AG04450 (cell line): Measurements from ENCODE around the gene ARL3. TPM values are rescaled to one million over a fixed set of nuclear protein-coding genes. Genes with fewer than 3 reads are reported as not detected.

ENCODE experiments used
- CTCF ChIA-PET: fragments of 300-600, 350-600 bp; formaldehyde crosslinking; extraction: SDS; loops from one replicate; lab custom pipeline; 2022; ENCODE audit warnings: antibody characterized with exemption, inconsistent platforms; lab: Charles Lee
- POLR2A ChIA-PET: fragments of 350-600 bp; formaldehyde crosslinking; extraction: SDS; loops from one replicate; lab custom pipeline; 2021; ENCODE audit warnings: antibody characterized with exemption, inconsistent platforms; lab: Yijun Ruan, JAX
- DNase-seq: peaks from one replicate; pipeline ENCODE4 v3.0.0-alpha.2; 2011; ENCODE audit warnings: low read depth, low spot score
- H3K27ac ChIP-seq: one replicate; pipeline ENCODE4 v1.5.1; 2012; ENCODE audit warnings: low read depth, low read length, control low read depth
- H3K27me3 ChIP-seq: one replicate; pipeline ENCODE4 v1.6.0; 2012; ENCODE audit warnings: low read length; ENCODE audit not compliant: control insufficient read depth, insufficient read depth
- H3K4me3 ChIP-seq: 2 replicates; pipeline ENCODE4 v1.5.1; 2011; ENCODE audit warnings: mild to moderate bottlenecking, low read depth, low read length, control low read depth
- H3K9me3 ChIP-seq: 2 replicates; pipeline ENCODE4 v1.5.1; 2012; ENCODE audit warnings: low read length; ENCODE audit not compliant: control insufficient read depth, insufficient read depth
- polyA plus RNA-seq: library from polyadenylated mRNA; depleted of rRNA; stranded (reverse); fragments of >200 nt; gene quantifications from 2 replicates; pipeline ENCODE4 v1.2.3, GENCODE V29; 2011
- TF ChIP-seq, protein P1 (sequence below): IDR thresholded peaks from 2 replicates; pipeline ENCODE4 v1.5.1; 2011; ENCODE audit warnings: low read depth, low read length, control low read depth, inconsistent platforms

Gene ARL3
- polyA plus RNA-seq, 1 experiment, result 19.2 TPM

GRCh38 chr10:102647443-102648268 lies 66.5 kb downstream of the ARL3 start:
- H3K9me3 ChIP-seq, result no peaks in the 10 kb centered on the region; the same call in 1 of the 2 replicates
- TF ChIP-seq, protein P1, sequence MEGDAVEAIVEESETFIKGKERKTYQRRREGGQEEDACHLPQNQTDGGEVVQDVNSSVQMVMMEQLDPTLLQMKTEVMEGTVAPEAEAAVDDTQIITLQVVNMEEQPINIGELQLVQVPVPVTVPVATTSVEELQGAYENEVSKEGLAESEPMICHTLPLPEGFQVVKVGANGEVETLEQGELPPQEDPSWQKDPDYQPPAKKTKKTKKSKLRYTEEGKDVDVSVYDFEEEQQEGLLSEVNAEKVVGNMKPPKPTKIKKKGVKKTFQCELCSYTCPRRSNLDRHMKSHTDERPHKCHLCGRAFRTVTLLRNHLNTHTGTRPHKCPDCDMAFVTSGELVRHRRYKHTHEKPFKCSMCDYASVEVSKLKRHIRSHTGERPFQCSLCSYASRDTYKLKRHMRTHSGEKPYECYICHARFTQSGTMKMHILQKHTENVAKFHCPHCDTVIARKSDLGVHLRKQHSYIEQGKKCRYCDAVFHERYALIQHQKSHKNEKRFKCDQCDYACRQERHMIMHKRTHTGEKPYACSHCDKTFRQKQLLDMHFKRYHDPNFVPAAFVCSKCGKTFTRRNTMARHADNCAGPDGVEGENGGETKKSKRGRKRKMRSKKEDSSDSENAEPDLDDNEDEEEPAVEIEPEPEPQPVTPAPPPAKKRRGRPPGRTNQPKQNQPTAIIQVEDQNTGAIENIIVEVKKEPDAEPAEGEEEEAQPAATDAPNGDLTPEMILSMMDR, result no peak
- no peak for DNase-seq
- CTCF ChIA-PET, result no interaction called here
- peak overlapping the region; percentile 52 for H3K27ac ChIP-seq
- POLR2A ChIA-PET, result interaction anchor here (1.4 to 2.5 kb wide), 2 partner anchors 30 to 43 kb away, joined by 5 to 10 read pairs; no protein-coding TSS in a partner anchor
- peak overlapping the region; percentile 74 for H3K4me3 ChIP-seq
- H3K27me3 ChIP-seq, result no peaks in the 10 kb centered on the region

DNA sequence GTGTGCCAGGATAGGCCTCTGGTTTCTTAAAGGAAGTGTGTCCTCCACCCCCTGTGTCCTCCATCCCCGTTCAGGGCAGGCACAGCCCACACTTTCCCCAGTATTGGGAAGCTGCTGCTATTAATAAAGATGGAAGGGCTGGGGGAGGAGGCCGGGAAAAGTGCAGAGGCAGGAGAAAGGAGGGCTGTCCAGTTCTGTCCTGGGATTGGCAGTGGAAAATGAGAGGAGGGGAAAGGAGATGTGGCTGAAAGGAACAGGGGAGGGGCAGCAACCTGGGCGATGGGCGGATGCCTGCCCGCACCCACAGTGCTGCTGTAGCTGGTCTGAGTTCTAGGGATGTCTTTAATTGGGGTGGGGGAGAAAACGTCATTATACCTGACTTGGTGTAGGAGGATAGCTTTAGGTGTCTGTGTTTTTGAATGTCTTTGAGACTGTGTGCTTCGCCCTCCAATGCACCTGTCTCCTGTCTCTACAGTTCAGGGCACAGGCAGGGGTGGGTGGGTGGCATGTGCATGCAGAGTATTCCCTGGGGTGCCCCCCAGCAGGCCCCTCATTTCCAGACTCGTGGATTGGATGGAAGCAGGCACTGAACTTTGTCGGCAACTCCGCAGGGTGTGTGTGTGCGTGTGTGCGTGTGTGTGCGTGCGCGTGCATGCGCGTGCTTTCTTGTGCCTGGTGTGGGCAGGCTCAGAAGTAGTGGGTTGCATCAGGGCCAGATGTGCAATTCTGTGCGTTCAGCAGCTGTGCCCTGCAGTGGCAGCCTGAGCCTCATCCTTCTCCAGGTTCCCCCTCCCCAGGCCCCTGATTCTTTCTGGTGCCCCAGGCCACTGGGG lies 67.4 kb downstream of the ARL3 start:
- Histone ChIP-seq H3K27ac (peak overlapping the region; percentile 97), H3K9me3 (no peaks in the 10 kb centered on the region; the same call in 1 of the 2 replicates), H3K27me3 (no peaks in the 10 kb centered on the region), H3K4me3 (peak overlapping the region; percentile 74)
- ChIA-PET CTCF (interaction anchor here (0.7 kb wide), 1 partner anchor 33 kb away, joined by 4 read pairs; no protein-coding TSS in a partner anchor), POLR2A (interaction anchor here (0.5 to 3.1 kb wide), 14 partner anchors 10 to 142 kb away, joined by 3 to 44 read pairs (median 5); partner anchors contain the start of gene SUFU)
- TF ChIP-seq, protein P1, result no peak
- no peak for DNase-seq

DNA sequence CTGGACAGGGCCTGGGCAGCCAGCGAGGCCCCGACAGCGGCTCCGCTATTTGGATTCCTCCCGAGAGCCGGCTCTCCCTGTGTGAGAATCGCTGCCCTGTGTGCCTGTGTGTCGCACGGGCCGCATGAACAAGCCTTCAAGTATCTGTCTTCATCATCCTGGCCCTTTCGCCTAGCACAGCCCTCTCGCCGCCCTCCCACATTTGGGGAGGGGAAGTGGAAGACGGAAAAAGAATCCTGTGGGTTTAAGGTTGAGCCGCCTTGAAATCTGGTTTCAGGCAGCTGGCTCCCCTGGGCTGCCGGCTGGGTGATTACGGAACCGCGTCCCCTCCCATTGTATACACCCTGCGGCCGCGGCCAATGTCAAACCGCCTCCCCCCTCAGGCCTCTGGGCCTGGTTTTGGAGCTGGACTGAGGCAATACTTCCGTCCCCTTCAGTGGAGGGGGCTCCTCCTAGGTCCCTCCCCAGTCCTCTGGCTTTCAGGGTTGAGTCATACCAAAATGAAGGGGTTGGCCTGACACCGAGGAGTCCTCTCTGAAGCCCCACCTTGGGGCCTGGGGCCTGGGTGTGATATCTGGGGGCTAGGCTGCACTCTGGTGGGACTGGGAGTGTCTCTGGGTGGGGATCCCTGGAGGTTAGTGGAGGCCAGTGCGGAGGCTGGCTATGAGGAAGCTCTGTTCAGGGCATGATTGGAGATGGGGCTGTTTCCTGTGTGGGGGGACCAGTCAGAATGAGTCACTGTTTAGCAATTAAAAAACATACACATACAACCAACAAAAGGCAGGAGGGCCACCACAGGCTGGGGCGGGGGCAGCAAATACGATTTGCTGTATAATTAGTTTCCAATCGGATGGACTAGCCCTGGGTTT lies 68.2 kb downstream of the ARL3 start:
- TF ChIP-seq, protein P1, result no peak
- CTCF ChIA-PET, result interaction anchor here (0.7 kb wide), 2 partner anchors 14 to 34 kb away, joined by 3 to 4 read pairs; no protein-coding TSS in a partner anchor
- peak overlapping the region; percentile 97 for H3K27ac ChIP-seq
- peak overlapping the region; percentile 74 for H3K4me3 ChIP-seq
- H3K9me3 ChIP-seq, result no peaks in the 10 kb centered on the region; the same call in 1 of the 2 replicates
- H3K27me3 ChIP-seq, result no peaks in the 10 kb centered on the region
- DNase-seq, result peak; percentile 84
- POLR2A ChIA-PET, result interaction anchor here (0.5 to 3.1 kb wide), 18 partner anchors 10 to 141 kb away, joined by 3 to 44 read pairs (median 5); partner anchors contain the start of genes ARL3, SFXN2 and SUFU

DNA sequence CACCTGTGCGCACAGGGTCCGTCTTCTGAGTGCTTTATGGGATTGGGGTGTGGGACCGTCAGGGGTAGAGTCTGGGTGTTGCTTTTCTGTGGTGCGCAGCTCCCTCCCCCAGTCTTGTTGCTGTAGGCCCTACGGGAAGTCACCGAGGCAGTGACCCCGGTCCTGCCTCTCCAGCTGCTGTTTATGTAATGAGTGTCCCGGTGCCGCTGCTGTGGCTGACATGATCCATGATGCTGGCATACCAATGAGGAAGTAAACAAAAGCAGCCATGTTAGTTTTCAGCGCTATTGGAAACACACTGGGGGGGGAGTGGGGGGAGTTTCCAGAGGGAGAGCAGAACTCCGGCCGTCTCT lies 68.8 kb downstream of the ARL3 start:
- peak overlapping the region; percentile 74 for H3K4me3 ChIP-seq
- H3K27ac ChIP-seq, result peak overlapping the region; percentile 97
- TF ChIP-seq, protein P1, result no peak
- no peaks in the 10 kb centered on the region for H3K27me3 ChIP-seq
- no peak for DNase-seq
- CTCF ChIA-PET, result interaction anchor here (0.7 to 0.8 kb wide), 2 partner anchors 15 to 141 kb away, joined by 3 read pairs; partner anchors contain the start of gene SUFU
- H3K9me3 ChIP-seq, result no peaks in the 10 kb centered on the region; the same call in 1 of the 2 replicates
- POLR2A ChIA-PET, result interaction anchor here (0.6 to 3.1 kb wide), 13 partner anchors 11 to 141 kb away, joined by 3 to 44 read pairs (median 8); partner anchors contain the start of genes ARL3, SFXN2 and SUFU
